LNCAP (cell line): ENCODE data around the gene ST6GALNAC6.

ENCODE experiments used
- CTCF ChIP-seq: fragments of 450-650 bp; IDR thresholded peaks from 2 replicates; pipeline ENCODE4 v1.5.1; 2017; ENCODE audit warnings: mild to moderate bottlenecking

The ST6GALNAC6 gene

GRCh38 chr9:127855522-127855921 is 43.9 kb downstream of the ST6GALNAC6 start:
- no peak for TF ChIP-seq CTCF

- TF ChIP-seq CTCF: no peak
Measured at GRCh38 chr9:127854960-127855359, 44.4 kb downstream of the ST6GALNAC6 start.

- no peak for TF ChIP-seq CTCF
Measured at GRCh38 chr9:127854184-127854806, 45.1 kb downstream of the ST6GALNAC6 start, which contains the start of gene ENG. Gene ENG, minus strand, starts transcription at chr9:127854658. Its CDS starts 303 bp downstream, at chr9:127854355.

DNA sequence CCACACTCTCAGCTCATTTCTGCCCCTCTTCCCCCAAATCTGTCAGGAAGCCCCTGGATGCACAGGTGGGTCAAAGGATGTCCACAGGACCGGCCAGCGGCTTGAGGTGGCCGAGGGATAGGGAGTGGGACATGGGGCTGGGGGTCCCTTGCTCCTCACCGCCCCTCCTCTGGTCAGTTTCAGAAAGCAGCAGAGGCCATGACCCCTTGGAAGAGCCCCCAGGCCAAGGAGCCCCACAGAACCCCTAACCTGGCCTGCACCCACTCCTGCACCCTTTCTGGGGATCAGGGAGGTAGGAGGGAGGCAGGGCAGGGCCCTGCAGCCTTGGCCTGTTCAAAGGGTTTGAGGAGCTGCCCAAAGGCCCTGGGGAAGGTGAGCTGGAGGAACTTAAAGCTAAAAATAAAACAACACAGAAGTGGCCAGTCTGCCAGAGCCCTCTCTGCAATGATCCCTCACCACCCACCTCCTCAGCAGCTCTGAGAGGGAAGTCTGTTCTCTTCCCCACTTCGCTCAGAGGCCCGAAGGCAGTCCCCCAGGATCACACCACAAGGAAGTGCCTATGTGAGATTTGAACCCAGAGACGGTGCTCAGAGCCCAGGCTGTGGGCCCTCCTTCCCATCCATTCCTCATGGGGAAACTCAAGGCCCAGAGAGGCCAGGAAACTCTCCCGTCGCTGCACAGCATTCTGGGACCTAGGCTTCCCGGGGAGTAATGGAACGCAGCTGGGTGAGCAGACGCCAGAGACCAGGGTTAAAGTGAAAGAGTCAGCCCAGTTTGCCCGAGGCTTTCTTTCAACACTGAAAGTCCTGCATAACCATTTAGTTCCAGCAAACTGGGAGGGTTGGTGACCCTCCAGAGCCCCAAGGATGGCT is 45.9 kb downstream of the ST6GALNAC6 start:
- no peak for TF ChIP-seq CTCF

- TF ChIP-seq CTCF: no peak
Measured at GRCh38 chr9:127852829-127853228, 46.6 kb downstream of the ST6GALNAC6 start.

DNA sequence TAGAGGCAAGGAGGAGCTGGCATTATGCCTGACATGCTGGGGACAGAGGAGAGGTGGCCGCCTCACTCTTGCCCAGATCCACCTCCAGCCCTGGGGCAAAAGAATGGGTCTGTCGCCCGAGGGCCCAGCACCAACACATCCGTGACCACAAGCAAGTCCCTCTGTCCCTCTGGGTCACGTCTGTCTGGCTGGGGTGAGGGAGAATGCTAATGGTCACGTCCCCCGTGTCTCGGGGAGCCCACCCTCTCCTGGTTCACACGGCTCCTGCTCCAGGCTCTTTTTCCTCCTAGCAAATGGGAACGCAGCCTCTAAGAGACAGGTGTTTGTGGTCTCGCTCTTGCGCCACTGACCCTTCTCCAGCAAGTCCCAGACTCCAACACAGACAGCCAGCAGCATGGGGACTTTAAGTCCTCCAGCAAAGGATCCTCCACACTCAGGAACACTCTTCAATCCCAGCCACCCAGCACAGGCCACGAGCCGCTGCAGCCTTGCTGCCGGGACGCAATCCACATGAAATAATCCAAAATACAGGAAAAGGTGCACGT is 49.0 kb downstream of the ST6GALNAC6 start:
- no peak for TF ChIP-seq CTCF

- no peak for TF ChIP-seq CTCF
Measured at GRCh38 chr9:127848756-127849504, 50.5 kb downstream of the ST6GALNAC6 start.
